ENCODE measurements around the gene BROX.

- TF ChIP-seq, protein P1, sequence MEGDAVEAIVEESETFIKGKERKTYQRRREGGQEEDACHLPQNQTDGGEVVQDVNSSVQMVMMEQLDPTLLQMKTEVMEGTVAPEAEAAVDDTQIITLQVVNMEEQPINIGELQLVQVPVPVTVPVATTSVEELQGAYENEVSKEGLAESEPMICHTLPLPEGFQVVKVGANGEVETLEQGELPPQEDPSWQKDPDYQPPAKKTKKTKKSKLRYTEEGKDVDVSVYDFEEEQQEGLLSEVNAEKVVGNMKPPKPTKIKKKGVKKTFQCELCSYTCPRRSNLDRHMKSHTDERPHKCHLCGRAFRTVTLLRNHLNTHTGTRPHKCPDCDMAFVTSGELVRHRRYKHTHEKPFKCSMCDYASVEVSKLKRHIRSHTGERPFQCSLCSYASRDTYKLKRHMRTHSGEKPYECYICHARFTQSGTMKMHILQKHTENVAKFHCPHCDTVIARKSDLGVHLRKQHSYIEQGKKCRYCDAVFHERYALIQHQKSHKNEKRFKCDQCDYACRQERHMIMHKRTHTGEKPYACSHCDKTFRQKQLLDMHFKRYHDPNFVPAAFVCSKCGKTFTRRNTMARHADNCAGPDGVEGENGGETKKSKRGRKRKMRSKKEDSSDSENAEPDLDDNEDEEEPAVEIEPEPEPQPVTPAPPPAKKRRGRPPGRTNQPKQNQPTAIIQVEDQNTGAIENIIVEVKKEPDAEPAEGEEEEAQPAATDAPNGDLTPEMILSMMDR (IDR thresholded peaks at IDR 0.05): no peak
- no peak for TF ChIP-seq POLR2A (IDR thresholded peaks at IDR 0.05)
Measured at GRCh38 chr1:222709700-222710153, 2.6 kb upstream of the BROX start.

Measured in lower leg skin (tissue), 3 donors.